Prostate gland (tissue), 2 donors: ENCODE results near the gene FFAR1.

ENCODE experiments used
- POLR2AphosphoS5 ChIP-seq: sonication (generic); formaldehyde crosslinking; IDR thresholded peaks from one replicate; pipeline ENCODE4 v1.6.1; 2017; ENCODE audit warnings: antibody characterized with exemption
- TF ChIP-seq, protein P1 (sequence below), 4 experiments: fragments of 200-600 bp in 2 of 4; fragments of 450-650 bp in 2 of 4; sonication (generic) in 2 of 4; IDR thresholded peaks; 1 replicate in 3 of 4; 2 replicates in 1 of 4; pipeline ENCODE4 v1.5.1; 2016 to 2019; ENCODE audit warnings: antibody characterized with exemption in 4 of 4, mild to moderate bottlenecking in 2 of 4, moderate library complexity in 2 of 4

DNA sequence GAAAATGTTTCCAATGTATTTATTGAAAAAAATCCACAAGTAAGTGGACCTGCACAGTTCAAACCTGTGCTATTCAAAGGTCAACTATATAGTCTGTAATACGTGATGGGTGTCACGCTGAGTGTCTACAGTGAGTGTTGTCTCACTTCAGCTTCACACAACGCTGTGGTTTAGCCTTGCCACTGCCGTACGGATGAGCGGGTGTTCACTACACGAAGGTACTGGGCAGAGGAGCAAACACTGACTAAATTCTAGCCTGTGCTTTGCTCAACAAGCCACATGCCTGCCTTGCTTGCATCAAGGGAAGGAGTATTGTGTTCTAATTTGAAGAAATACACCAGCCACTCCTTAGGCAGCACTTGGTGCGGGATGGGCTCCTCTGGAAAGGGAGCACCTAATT is 7.2 kb downstream of the FFAR1 start:
- TF ChIP-seq POLR2AphosphoS5, result no peak
- TF ChIP-seq, protein P1, sequence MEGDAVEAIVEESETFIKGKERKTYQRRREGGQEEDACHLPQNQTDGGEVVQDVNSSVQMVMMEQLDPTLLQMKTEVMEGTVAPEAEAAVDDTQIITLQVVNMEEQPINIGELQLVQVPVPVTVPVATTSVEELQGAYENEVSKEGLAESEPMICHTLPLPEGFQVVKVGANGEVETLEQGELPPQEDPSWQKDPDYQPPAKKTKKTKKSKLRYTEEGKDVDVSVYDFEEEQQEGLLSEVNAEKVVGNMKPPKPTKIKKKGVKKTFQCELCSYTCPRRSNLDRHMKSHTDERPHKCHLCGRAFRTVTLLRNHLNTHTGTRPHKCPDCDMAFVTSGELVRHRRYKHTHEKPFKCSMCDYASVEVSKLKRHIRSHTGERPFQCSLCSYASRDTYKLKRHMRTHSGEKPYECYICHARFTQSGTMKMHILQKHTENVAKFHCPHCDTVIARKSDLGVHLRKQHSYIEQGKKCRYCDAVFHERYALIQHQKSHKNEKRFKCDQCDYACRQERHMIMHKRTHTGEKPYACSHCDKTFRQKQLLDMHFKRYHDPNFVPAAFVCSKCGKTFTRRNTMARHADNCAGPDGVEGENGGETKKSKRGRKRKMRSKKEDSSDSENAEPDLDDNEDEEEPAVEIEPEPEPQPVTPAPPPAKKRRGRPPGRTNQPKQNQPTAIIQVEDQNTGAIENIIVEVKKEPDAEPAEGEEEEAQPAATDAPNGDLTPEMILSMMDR (IDR thresholded peaks at IDR 0.05), result no peak
